HG03108 (cell line): ENCODE measurements around the gene TECPR2.

Experiments
- ATAC-seq: cut with Tn5 transposase; IDR thresholded peaks from one replicate; pipeline ENCODE4 v1.9.1; 2021; ENCODE audit warnings: moderate library complexity; ENCODE audit not compliant: unreplicated experiment

Gene TECPR2

DNA sequence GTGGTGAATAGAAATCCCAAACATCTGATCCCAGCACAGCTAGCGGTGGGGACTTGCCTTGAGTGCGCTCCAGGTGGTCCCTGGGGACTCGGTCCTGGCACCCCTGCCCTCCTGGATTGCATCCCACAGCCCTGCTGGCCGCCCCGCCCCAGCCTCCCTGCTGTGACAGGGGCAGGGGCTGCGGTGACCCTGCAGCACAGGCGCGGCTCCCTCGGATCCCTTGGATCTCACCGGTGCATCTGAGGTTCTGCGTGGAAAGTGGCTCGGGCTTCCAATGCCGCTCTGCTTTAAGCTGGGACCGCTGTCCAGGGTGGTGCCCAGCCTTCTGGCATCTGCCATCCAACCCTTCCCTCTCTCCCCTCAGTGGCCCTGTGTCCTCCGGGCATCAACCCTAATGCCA is 130.8 kb downstream of the TECPR2 start:
- ATAC-seq = no peak

- no peak for ATAC-seq
Measured at GRCh38 chr14:102495491-102496330, 133.0 kb downstream of the TECPR2 start.

- ATAC-seq = no peak
Measured at GRCh38 chr14:102496331-102496691, 133.6 kb downstream of the TECPR2 start.

DNA sequence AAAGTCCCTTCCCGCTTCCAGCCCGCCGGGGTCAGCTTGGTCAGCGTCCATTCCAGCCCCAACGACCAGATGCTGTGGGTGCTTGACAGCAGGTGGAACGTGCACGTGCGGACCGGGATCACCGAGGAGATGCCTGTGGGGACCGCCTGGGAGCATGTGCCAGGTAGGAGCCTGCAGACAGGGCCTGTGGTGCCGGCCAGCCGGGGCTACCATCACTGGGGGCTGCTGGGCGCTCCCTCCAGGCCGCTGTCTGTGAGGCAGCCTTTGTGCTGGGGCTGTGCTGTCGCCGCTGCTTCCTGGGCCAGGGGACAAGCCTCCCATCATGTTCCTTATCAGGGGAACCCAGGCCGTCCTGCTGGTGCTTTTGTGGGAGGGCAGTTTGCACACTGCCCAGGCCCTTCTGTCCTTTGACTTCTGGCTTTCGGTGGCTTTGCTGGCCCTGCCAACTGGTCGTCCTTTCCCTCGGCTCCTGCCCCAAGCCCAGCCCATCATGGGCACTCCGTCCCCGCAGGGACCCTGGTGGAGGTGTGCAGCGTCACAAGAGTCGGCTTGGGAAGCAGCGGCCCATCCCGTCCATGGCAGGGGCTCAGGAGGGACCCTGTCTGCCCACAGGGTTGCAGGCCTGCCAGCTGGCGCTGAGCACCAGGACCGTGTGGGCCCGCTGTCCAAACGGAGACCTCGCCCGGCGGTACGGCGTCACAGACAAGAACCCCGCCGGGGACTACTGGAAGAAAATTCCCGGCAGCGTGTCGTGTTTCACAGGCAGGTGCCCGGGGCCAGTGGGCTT is 134.4 kb downstream of the TECPR2 start:
- ATAC-seq = no peak

DNA sequence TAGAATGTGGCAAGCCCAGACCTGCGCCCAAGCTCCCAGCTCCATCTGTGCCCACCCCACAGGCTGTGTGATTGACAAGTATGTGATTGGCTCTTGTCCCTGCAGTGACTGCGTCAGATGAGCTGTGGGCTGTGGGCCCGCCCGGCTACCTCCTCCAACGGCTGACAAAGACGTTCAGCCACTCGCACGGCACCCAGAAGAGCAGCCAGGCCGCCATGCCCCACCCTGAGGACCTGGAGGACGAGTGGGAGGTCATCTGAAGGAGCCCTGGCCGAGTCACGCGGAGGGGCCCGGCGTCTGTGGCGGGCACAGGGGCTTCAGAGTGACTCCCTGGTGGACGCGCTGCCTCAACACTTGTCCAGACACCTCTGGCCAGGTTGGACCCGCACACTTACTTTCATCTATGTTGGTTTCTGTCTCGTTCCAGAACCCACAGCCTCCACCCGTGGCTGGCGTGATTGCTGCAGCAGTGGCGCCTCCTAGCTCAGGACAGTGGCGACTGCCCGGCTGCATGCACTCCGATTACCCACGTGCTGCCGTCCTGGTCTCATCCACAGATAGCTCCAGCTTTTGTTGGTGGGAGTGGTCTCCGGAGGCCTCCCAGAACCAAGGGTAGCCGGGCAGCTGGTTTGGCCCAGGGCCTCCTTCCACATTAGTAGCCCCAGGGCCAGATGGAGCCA is 135.4 kb downstream of the TECPR2 start:
- no peak for ATAC-seq

- ATAC-seq = no peak
Measured at GRCh38 chr14:102498678-102499265, 136.0 kb downstream of the TECPR2 start.

DNA sequence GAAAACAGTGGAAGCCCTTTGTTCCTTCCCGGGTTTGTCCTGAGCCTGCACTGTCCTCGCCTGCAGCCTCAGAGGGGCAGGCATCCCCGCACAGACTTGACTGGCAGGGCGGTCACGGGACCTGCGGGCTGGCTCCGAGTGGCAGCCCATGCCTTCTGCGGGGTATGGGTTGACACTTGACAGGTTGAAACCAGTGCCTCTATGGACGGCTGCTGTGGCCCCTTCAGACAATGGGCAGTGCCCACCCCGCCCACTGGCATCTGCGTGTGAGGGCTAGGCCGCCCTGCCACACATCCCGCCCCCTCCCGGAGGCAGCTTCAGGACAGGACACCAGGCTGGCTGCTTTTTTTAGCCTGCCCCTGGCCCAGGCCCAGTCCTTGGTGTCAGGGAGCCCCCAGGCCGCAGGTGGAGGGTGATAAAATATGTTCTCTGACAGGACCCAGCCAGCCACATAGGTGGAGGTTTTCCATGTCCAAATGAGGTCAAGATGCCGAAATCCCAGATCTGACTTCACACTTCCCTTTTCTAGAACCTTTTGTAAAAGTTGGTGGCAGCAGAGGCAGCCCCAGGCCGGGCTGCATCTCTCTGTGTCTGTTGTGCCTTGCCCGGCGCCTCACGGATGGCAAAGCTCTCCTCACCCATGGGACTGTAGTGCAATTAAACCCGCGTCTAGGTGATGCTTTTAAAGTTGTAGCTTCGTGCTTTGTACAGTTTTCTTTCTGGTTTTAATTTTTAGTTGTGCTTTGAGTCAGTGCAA is 136.8 kb downstream of the TECPR2 start:
- ATAC-seq = no peak

DNA sequence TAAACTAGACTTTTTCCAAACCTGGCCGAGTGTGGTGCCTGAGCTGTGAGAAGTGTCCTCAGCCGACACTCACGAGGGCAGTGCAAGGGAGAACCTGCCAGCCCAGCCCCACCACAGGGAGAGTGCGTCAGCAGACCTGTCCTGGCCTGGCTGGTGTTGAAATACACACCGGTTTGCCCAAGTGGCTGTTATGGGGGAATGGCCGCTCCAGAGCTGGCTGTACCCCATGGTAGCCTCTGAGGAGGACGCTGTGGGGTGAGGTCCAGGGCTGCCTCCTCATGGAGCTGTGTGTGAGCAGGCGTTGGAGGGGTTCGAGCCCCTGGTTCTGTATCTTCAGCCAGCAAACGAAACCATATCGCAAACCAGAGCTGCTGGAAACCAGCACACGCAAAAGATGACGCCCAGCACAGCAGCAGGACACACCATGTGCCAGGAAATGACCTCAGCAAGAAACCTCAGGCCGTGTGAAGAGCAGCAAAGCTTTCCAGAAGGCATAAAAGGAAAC is 137.5 kb downstream of the TECPR2 start:
- ATAC-seq = no peak

DNA sequence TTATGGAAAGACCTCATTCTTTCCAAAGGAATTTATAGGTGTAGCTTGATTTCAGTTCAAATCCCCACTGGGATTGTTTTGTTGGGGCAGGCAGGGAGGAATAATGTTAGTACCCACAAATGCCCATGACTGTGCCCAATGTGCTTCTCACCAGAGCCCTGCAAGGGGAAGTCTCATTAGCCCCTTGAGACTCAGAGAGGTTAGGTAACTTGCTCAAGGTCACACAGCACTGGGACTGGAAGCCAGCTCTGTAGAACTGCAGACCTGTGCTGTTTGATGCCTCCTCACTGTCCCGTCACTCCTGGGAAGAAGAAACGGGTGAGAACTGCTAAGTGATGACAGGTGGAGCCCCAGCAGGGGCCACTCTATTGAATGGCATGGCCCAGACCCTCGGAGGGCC is 138.0 kb downstream of the TECPR2 start:
- ATAC-seq = no peak

DNA sequence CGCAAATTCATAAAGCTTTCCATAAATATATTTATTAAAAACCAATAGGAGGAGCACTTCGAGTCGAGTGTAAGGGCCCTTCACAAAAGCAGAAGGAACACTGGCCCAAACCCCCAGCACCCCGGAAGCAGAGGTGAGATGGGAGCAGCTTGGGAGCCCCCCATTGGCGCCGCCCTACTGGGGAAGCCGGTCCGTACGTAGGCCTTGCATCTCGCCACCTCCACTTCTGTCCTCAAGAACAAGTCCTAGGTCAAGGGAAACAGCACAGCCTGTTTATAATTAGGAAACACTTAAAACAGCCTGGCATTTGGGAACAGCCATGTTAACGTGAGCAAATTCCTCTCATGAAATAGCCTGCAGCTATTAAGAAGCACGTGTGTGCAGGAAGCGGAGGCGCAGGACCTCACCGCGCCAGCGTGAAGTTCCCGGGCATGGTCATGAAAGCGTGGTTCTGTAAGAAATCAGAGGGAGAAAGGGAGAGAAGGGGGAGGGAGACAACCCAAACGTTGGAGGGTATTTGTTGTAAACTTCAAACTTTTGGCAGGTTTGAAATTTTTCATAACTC is 139.1 kb downstream of the TECPR2 start:
- ATAC-seq = no peak

DNA sequence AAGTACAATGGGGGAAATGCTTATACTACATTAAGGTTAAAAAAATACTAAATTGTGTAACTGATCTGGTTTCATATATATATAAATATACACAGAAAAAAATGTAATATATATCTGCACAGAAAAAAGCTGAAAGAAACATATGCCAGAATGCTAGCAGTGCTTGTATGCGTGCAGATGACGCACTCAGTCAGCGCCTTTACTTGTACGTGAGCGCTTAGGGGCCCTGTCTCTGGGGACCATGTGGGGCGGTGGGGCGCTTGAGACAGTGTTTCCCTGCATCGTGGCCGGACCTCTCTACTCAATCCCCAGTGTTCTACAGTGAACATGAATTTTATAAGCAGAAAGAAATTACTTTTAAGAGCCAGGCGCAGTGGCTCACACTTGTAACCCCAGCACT is 139.8 kb downstream of the TECPR2 start:
- no peak for ATAC-seq

GRCh38 chr14:102503641-102504327 is 141.0 kb downstream of the TECPR2 start:
- no peak for ATAC-seq

DNA sequence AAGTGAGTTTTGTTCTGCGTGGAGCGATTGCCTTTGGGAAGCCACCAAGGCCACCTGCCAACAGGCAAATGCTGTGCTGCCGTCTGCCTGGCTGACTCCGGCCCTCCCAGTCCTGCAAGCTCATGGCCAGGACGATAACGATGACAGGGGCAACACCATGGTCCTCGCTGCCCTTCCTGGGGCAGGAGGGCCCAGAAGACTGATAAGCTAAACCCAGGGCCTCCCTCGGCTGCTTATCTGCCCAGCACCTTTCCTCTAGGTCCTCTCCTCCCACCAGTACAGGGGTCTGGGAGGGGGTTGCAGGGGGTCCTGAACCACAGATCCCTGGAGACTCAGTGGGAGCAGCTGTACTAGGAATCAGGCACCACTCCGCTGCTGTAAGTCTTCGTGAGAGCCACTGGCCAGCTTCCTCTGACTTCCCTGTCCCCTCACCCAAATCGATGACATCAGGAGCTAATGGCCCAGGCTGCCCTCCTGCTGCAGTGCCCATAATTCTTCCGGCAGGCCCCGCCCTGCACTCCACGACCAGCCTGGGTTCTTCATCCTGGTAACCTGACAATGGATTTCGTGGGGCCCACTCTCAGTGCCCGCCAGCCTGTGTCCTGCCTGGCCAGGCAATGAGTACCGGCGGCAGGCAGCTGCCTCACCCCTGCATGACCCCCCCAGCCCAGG is 141.7 kb downstream of the TECPR2 start:
- no peak for ATAC-seq

GRCh38 chr14:102505000-102505619 is 142.4 kb downstream of the TECPR2 start:
- ATAC-seq = no peak

- ATAC-seq = no peak
Measured at GRCh38 chr14:102505775-102506625, 143.3 kb downstream of the TECPR2 start.

DNA sequence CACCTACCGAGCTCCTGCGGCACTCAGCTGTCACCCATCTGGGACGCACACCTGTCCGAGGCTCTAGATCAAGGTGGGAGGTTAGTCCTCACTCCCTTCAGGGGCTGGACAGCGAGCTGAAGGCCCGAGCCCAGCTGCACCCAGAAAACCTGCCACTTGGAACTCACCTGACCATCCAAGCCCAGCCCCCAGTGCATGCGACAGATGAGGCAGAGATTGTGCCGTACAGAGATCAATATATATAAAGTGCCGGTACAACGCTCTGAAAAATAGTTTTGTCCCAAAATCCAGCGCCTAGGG is 143.8 kb downstream of the TECPR2 start:
- no peak for ATAC-seq

GRCh38 chr14:102507081-102507856 is 144.5 kb downstream of the TECPR2 start:
- ATAC-seq = no peak
